IPS-15b (cell line): ENCODE measurements around the gene PRKN.

Experiments used
- H3K27me3 ChIP-seq: one replicate; pipeline ENCODE4 v1.6.1; 2013; ENCODE audit warnings: low read length; ENCODE audit not compliant: control insufficient read depth, insufficient read depth
- H3K36me3 ChIP-seq: one replicate; pipeline ENCODE4 v1.6.1; 2013; ENCODE audit warnings: low read length; ENCODE audit not compliant: control insufficient read depth, insufficient read depth
- H3K4me1 ChIP-seq: one replicate; pipeline ENCODE4 v1.6.1; 2013; ENCODE audit warnings: mild to moderate bottlenecking, low read length; ENCODE audit not compliant: control insufficient read depth, insufficient read depth
- H3K4me3 ChIP-seq: one replicate; pipeline ENCODE4 v1.5.1; 2013; ENCODE audit warnings: low read depth, low read length
- H3K9ac ChIP-seq: one replicate; pipeline ENCODE4 v1.6.1; 2013; ENCODE audit warnings: low read depth, mild to moderate bottlenecking, low read length
- H3K9me3 ChIP-seq: one replicate; pipeline ENCODE4 v1.6.1; 2013; ENCODE audit warnings: mild to moderate bottlenecking, low read length; ENCODE audit not compliant: control insufficient read depth, insufficient read depth

Gene PRKN

GRCh38 chr6:162358625-162359024, 368.9 kb downstream of the PRKN start:
- no peaks in the 10 kb centered on the region for H3K36me3 ChIP-seq
- no peaks in the 10 kb centered on the region for H3K4me1 ChIP-seq
- no peaks in the 10 kb centered on the region for H3K27me3 ChIP-seq
- no peak overlapping the region for H3K9ac ChIP-seq
- no peaks in the 10 kb centered on the region for H3K9me3 ChIP-seq
- no peak overlapping the region for H3K4me3 ChIP-seq

GRCh38 chr6:162345051-162345511, 382.5 kb downstream of the PRKN start:
- H3K4me1 ChIP-seq = no peaks in the 10 kb centered on the region
- no peak overlapping the region for H3K9ac ChIP-seq
- no peaks in the 10 kb centered on the region for H3K36me3 ChIP-seq
- no peaks in the 10 kb centered on the region for H3K9me3 ChIP-seq
- no peak overlapping the region for H3K4me3 ChIP-seq
- H3K27me3 ChIP-seq = no peaks in the 10 kb centered on the region

GRCh38 chr6:162344646-162345010, 382.9 kb downstream of the PRKN start:
- H3K36me3 ChIP-seq = no peaks in the 10 kb centered on the region
- no peak overlapping the region for H3K4me3 ChIP-seq
- no peaks in the 10 kb centered on the region for H3K27me3 ChIP-seq
- H3K9me3 ChIP-seq = no peaks in the 10 kb centered on the region
- H3K4me1 ChIP-seq = no peaks in the 10 kb centered on the region
- H3K9ac ChIP-seq = no peak overlapping the region

GRCh38 chr6:162343936-162344645, 383.5 kb downstream of the PRKN start:
- Histone ChIP-seq H3K27me3 (no peaks in the 10 kb centered on the region), H3K9ac (no peak overlapping the region), H3K36me3 (no peaks in the 10 kb centered on the region), H3K4me1 (no peaks in the 10 kb centered on the region), H3K4me3 (no peak overlapping the region), H3K9me3 (no peaks in the 10 kb centered on the region)

GRCh38 chr6:162343198-162343935, 384.2 kb downstream of the PRKN start:
- Histone ChIP-seq H3K4me1 (no peaks in the 10 kb centered on the region), H3K4me3 (no peak overlapping the region), H3K27me3 (no peaks in the 10 kb centered on the region)

GRCh38 chr6:162337412-162337811, 390.2 kb downstream of the PRKN start:
- no peaks in the 10 kb centered on the region for H3K4me1 ChIP-seq
- no peak overlapping the region for H3K9ac ChIP-seq
- H3K4me3 ChIP-seq = no peak overlapping the region
- no peaks in the 10 kb centered on the region for H3K27me3 ChIP-seq
- H3K36me3 ChIP-seq = no peaks in the 10 kb centered on the region
- no peaks in the 10 kb centered on the region for H3K9me3 ChIP-seq

More at GRCh38 chr6:162343198-162343935, 384.2 kb downstream of the PRKN start:
- H3K36me3 ChIP-seq = no peaks in the 10 kb centered on the region
- H3K9me3 ChIP-seq = no peaks in the 10 kb centered on the region
- no peak overlapping the region for H3K9ac ChIP-seq

GRCh38 chr6:162336359-162336758, 391.2 kb downstream of the PRKN start:
- no peaks in the 10 kb centered on the region for H3K9me3 ChIP-seq
- H3K36me3 ChIP-seq = no peaks in the 10 kb centered on the region
- no peak overlapping the region for H3K9ac ChIP-seq
- H3K4me3 ChIP-seq = no peak overlapping the region
- no peaks in the 10 kb centered on the region for H3K4me1 ChIP-seq
- H3K27me3 ChIP-seq = no peaks in the 10 kb centered on the region

- Histone ChIP-seq H3K4me1 (no peaks in the 10 kb centered on the region), H3K9me3 (no peaks in the 10 kb centered on the region), H3K27me3 (no peaks in the 10 kb centered on the region), H3K4me3 (no peak overlapping the region), H3K9ac (no peak overlapping the region), H3K36me3 (no peaks in the 10 kb centered on the region)
Measured at GRCh38 chr6:162332365-162332764, 395.2 kb downstream of the PRKN start.

GRCh38 chr6:162331911-162332310, 395.7 kb downstream of the PRKN start:
- H3K4me1 ChIP-seq = no peaks in the 10 kb centered on the region
- H3K27me3 ChIP-seq = no peaks in the 10 kb centered on the region
- no peaks in the 10 kb centered on the region for H3K36me3 ChIP-seq
- H3K9me3 ChIP-seq = no peaks in the 10 kb centered on the region
- H3K9ac ChIP-seq = no peak overlapping the region
- no peak overlapping the region for H3K4me3 ChIP-seq

- Histone ChIP-seq H3K9ac (no peak overlapping the region), H3K36me3 (no peaks in the 10 kb centered on the region), H3K4me1 (no peaks in the 10 kb centered on the region), H3K9me3 (no peaks in the 10 kb centered on the region), H3K27me3 (no peaks in the 10 kb centered on the region), H3K4me3 (no peak overlapping the region)
Measured at GRCh38 chr6:162325826-162326225, 401.7 kb downstream of the PRKN start.

GRCh38 chr6:162325051-162325450, 402.5 kb downstream of the PRKN start:
- Histone ChIP-seq H3K27me3 (no peaks in the 10 kb centered on the region), H3K9me3 (no peaks in the 10 kb centered on the region), H3K4me1 (no peaks in the 10 kb centered on the region), H3K36me3 (no peaks in the 10 kb centered on the region), H3K4me3 (no peak overlapping the region), H3K9ac (no peak overlapping the region)

GRCh38 chr6:162315291-162315690, 412.3 kb downstream of the PRKN start:
- Histone ChIP-seq H3K4me3 (no peak overlapping the region), H3K9me3 (no peaks in the 10 kb centered on the region), H3K27me3 (no peaks in the 10 kb centered on the region), H3K4me1 (no peaks in the 10 kb centered on the region), H3K9ac (no peak overlapping the region), H3K36me3 (no peaks in the 10 kb centered on the region)
